Upper lobe of left lung (tissue), 6 donors: ENCODE measurements around the gene CMYA5. TPM values are rescaled to one million over a fixed set of nuclear protein-coding genes. Genes with fewer than 3 reads are reported as not detected.

Source experiments
- ATAC-seq, 2 donors: fragments of 200-7000 bp; cut with Tn5 transposase; one replicate each; pipeline ENCODE4 v1.9.1; 2022; ENCODE audit warnings: mild to moderate bottlenecking in 2 of 2, moderate library complexity in 2 of 2; ENCODE audit not compliant: low FRiP score in 2 of 2
- DNase-seq, 2 donors: peaks; one replicate each; pipeline ENCODE4 v3.0.0-alpha.2; 2019 to 2020
- H3K27ac ChIP-seq, 4 donors: fragments of 200-600 bp; sonication (generic); one replicate each; pipeline ENCODE4 v1.5.1; 2016 to 2019
- H3K27me3 ChIP-seq, 4 donors: fragments of 200-600 bp; sonication (generic); one replicate each; pipeline ENCODE4 v1.5.1; 2017 to 2019
- H3K36me3 ChIP-seq, 4 donors: fragments of 200-600 bp; sonication (generic); one replicate each; pipeline ENCODE4 v1.5.1; 2016 to 2019
- H3K4me1 ChIP-seq, 4 donors: fragments of 200-600 bp; sonication (generic); one replicate each; pipeline ENCODE4 v1.5.1; 2018 to 2019
- H3K4me3 ChIP-seq, 4 donors: fragments of 200-600 bp; sonication (generic); one replicate each; pipeline ENCODE4 v1.5.1; 2017 to 2019; ENCODE audit warnings: mild to moderate bottlenecking in 2 of 4, moderate library complexity in 1 of 4
- H3K9me3 ChIP-seq, 4 donors: fragments of 200-600 bp; sonication (generic); one replicate each; pipeline ENCODE4 v1.5.1; 2018 to 2019
- CTCF ChIP-seq, 6 experiments: fragments of 450-650 bp in 4 of 6; fragments of 200-600 bp in 2 of 6; sonication (generic) in 2 of 6; IDR thresholded peaks; one replicate each; pipeline ENCODE4 v1.5.1; 2016 to 2019; ENCODE audit warnings: antibody characterized with exemption in 6 of 6
- EP300 ChIP-seq, 4 donors: sonication (generic); formaldehyde crosslinking; IDR thresholded peaks; one replicate each; pipeline ENCODE4 v1.5.1; 2017; ENCODE audit warnings: antibody characterized with exemption in 4 of 4, control low read depth in 2 of 4
- POLR2A ChIP-seq, 4 donors: fragments of 450-650 bp; IDR thresholded peaks; one replicate each; pipeline ENCODE4 v1.5.1; 2016 to 2017; ENCODE audit warnings: antibody characterized with exemption in 4 of 4, mild to moderate bottlenecking in 2 of 4
- POLR2AphosphoS5 ChIP-seq, 2 donors: sonication (generic); formaldehyde crosslinking; IDR thresholded peaks; one replicate each; pipeline ENCODE4 v1.5.1; 2017; ENCODE audit warnings: antibody characterized with exemption in 2 of 2
- WGBS, 2 donors: methylation state at CpG; one replicate each; pipeline ENCODE4 v1.1.5; 2017 to 2018; 5-methylcytosine and 5-hydroxymethylcytosine counted together
- total RNA-seq, 6 donors: library from RNA; depleted of rRNA in 4 of 6; stranded (reverse); fragments of >200 nt in 4 of 6; gene quantifications; one replicate each; pipeline versions ENCODE4 v1.1.0 to v1.2.1, GENCODE V29; 2016 to 2021
- donor health status: DM: no; HTN: no; CAD: no; lungs with moderate emphysema.
- donor health status: DM: no; HTN: yes; CAD: no; lungs with severe emphysema.

CMYA5 gene
- total RNA-seq, 6 donors from 2014 or later: 0.77 to 12.6 (median 3.6) TPM

GRCh38 chr5:79803007-79803406 is 113.4 kb downstream of the CMYA5 start:
- H3K36me3 ChIP-seq: no peaks in the 10 kb centered on the region
- no peaks in the 10 kb centered on the region for H3K27me3 ChIP-seq
- peaks cover 0 to 5% (median 0%) of the 10 kb centered on the region in 4 donors for H3K4me1 ChIP-seq
- H3K9me3 ChIP-seq: no peaks in the 10 kb centered on the region
- TF ChIP-seq POLR2A (IDR thresholded peaks at IDR 0.05) (no peak), EP300 (IDR thresholded peaks at IDR 0.05) (no peak)
- ATAC-seq (peak in 1 of 2 donors; percentile 8), DNase-seq (no peak)
- no peak overlapping the region for H3K4me3 ChIP-seq
- WGBS, 2 donors: 45 to 59% methylated on average over 1 to 2 of the region's 2 CpGs
- no peak overlapping the region for H3K27ac ChIP-seq

- 50 to 56% methylated on average over 3 of the region's 3 CpGs for WGBS, 2 donors
- Histone ChIP-seq H3K9me3 (no peaks in the 10 kb centered on the region), H3K4me1 (no peaks in the 10 kb centered on the region), H3K36me3 (no peaks in the 10 kb centered on the region), H3K4me3 (no peak overlapping the region), H3K27ac (no peak overlapping the region), H3K27me3 (no peaks in the 10 kb centered on the region)
- DNase-seq (no peak), ATAC-seq (no peak)
- TF ChIP-seq POLR2AphosphoS5 (IDR thresholded peaks at IDR 0.05) (no peak), CTCF (IDR thresholded peaks at IDR 0.05) (no peak), EP300 (IDR thresholded peaks at IDR 0.05) (no peak), POLR2A (IDR thresholded peaks at IDR 0.05) (no peak)
Observed at GRCh38 chr5:79806741-79807140, 117.1 kb downstream of the CMYA5 start.

- Histone ChIP-seq H3K4me3 (no peak overlapping the region), H3K36me3 (no peaks in the 10 kb centered on the region), H3K9me3 (no peaks in the 10 kb centered on the region), H3K4me1 (no peaks in the 10 kb centered on the region), H3K27ac (no peak overlapping the region), H3K27me3 (no peaks in the 10 kb centered on the region)
- DNase-seq: no peak
- WGBS, 2 donors: 44 to 65% methylated on average over 3 of the region's 3 CpGs
- TF ChIP-seq POLR2A (IDR thresholded peaks at IDR 0.05) (no peak), EP300 (IDR thresholded peaks at IDR 0.05) (no peak), POLR2AphosphoS5 (IDR thresholded peaks at IDR 0.05) (no peak), CTCF (IDR thresholded peaks at IDR 0.05) (no peak)
- peak in 1 of 2 donors; percentile 61 for ATAC-seq
Observed at GRCh38 chr5:79809743-79810142, 120.1 kb downstream of the CMYA5 start.

- Histone ChIP-seq H3K4me1 (no peaks in the 10 kb centered on the region), H3K27me3 (no peaks in the 10 kb centered on the region), H3K27ac (no peak overlapping the region), H3K9me3 (no peaks in the 10 kb centered on the region), H3K36me3 (no peaks in the 10 kb centered on the region), H3K4me3 (no peak overlapping the region)
- WGBS, 2 donors: 64 to 72% methylated on average over 2 of the region's 2 CpGs
- DNase-seq (no peak), ATAC-seq (no peak)
- TF ChIP-seq POLR2AphosphoS5 (IDR thresholded peaks at IDR 0.05): no peak
- TF ChIP-seq CTCF (IDR thresholded peaks at IDR 0.05): no peak
- no peak for TF ChIP-seq POLR2A (IDR thresholded peaks at IDR 0.05)
- TF ChIP-seq EP300 (IDR thresholded peaks at IDR 0.05): no peak
Observed at GRCh38 chr5:79811081-79811480, 121.4 kb downstream of the CMYA5 start.

- DNase-seq: no peak
- no peaks in the 10 kb centered on the region for H3K27me3 ChIP-seq
- no peaks in the 10 kb centered on the region for H3K4me1 ChIP-seq
- WGBS, 2 donors: 94 to 98% methylated on average over 3 of the region's 3 CpGs
- no peak for TF ChIP-seq POLR2AphosphoS5 (IDR thresholded peaks at IDR 0.05)
- TF ChIP-seq CTCF (IDR thresholded peaks at IDR 0.05): no peak
- no peak for TF ChIP-seq EP300 (IDR thresholded peaks at IDR 0.05)
- no peak for TF ChIP-seq POLR2A (IDR thresholded peaks at IDR 0.05)
- no peaks in the 10 kb centered on the region for H3K36me3 ChIP-seq
- H3K9me3 ChIP-seq: no peaks in the 10 kb centered on the region
- no peak overlapping the region for H3K4me3 ChIP-seq
- no peak for ATAC-seq
- H3K27ac ChIP-seq: no peak overlapping the region
Observed at GRCh38 chr5:79811904-79812303, 122.3 kb downstream of the CMYA5 start.
